Activated CD8-positive, alpha-beta T cell treated with anti-CD3 and anti-CD28 coated beads for 36 hours (primary cell): ENCODE data around the gene CEACAM18. TPM values are rescaled to one million over a fixed set of nuclear protein-coding genes. Genes with fewer than 3 reads are reported as not detected.

Experiments
- ATAC-seq: fragments of 200-7000 bp; cut with Tn5 transposase; one replicate; pipeline ENCODE4 v1.10.0; 2021; ENCODE audit warnings: mild to moderate bottlenecking, moderate library complexity
- CTCF ChIA-PET: fragments of 350-600 bp; sonication (Branson Sonifier 250); formaldehyde crosslinking; loops from one replicate; lab custom pipeline; 2021; ENCODE audit warnings: antibody characterized with exemption; lab: Charles Lee
- POLR2A ChIA-PET: fragments of 350-600 bp; sonication (Branson Sonifier 250); formaldehyde crosslinking; loops from one replicate; lab custom pipeline; 2021; ENCODE audit warnings: antibody characterized with exemption; lab: Charles Lee
- DNase-seq: peaks from one replicate; pipeline ENCODE4 v3.0.0-alpha.2; 2020
- H3K27ac Mint-ChIP-seq: one replicate; pipeline ENCODE4 v1.8.0; 2021; ENCODE audit warnings: mild to moderate bottlenecking, mixed read lengths
- H3K27me3 Mint-ChIP-seq: one replicate; pipeline ENCODE4 v1.8.0; 2021; ENCODE audit warnings: mixed read lengths
- H3K36me3 Mint-ChIP-seq: one replicate; pipeline ENCODE4 v1.8.0; 2021; ENCODE audit warnings: low read depth, mixed read lengths
- H3K4me1 Mint-ChIP-seq: one replicate; pipeline ENCODE4 v1.8.0; 2021; ENCODE audit warnings: low read depth, mixed read lengths
- H3K4me3 Mint-ChIP-seq: one replicate; pipeline ENCODE4 v1.8.0; 2021; ENCODE audit warnings: mild to moderate bottlenecking, moderate library complexity, mixed read lengths
- H3K9me3 Mint-ChIP-seq: one replicate; pipeline ENCODE4 v1.8.0; 2021; ENCODE audit warnings: mixed read lengths
- intact Hi-C: fragments of 100-400 bp; cut with micrococcal nuclease; formaldehyde crosslinking; loops from one replicate; pipeline ENCODE4 v1.10.0; 2022
- total RNA-seq, 2 experiments: library from RNA; stranded (reverse); gene quantifications; one replicate each; pipeline ENCODE4 v1.2.3, GENCODE V29; 2021
- TF ChIP-seq, protein P1 (sequence below): fragments of 200-600 bp; IDR thresholded peaks from one replicate; pipeline ENCODE4 v1.8.0; 2022; ENCODE audit warnings: antibody characterized with exemption, mild to moderate bottlenecking

CEACAM18 gene
- total RNA-seq, 2 experiments from 2014 or later, result not detected

DNA sequence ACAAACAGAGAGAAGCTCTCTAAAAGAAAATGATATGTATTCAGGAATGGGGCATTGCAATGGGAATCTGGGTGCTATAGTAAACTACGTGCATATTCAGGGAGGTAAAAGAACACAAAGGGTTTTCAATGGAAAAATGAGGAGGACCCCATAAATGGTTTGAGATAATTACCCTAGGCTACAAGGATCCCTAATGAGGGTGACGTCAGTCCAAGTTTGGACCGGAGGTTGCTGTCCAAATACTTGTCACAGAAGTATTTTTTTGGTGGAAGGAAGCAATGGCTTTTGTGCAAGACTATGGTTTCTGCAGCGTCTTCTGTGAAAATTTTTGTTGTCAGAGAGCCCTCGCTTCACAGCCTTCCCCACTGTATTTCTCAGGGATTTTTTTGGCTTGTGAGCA is 995 bp upstream of the CEACAM18 start:
- TF ChIP-seq, protein P1, sequence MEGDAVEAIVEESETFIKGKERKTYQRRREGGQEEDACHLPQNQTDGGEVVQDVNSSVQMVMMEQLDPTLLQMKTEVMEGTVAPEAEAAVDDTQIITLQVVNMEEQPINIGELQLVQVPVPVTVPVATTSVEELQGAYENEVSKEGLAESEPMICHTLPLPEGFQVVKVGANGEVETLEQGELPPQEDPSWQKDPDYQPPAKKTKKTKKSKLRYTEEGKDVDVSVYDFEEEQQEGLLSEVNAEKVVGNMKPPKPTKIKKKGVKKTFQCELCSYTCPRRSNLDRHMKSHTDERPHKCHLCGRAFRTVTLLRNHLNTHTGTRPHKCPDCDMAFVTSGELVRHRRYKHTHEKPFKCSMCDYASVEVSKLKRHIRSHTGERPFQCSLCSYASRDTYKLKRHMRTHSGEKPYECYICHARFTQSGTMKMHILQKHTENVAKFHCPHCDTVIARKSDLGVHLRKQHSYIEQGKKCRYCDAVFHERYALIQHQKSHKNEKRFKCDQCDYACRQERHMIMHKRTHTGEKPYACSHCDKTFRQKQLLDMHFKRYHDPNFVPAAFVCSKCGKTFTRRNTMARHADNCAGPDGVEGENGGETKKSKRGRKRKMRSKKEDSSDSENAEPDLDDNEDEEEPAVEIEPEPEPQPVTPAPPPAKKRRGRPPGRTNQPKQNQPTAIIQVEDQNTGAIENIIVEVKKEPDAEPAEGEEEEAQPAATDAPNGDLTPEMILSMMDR, result no peak
- peaks cover 2% of the 10 kb centered on the region for H3K9me3 Mint-ChIP-seq
- peaks cover 9% of the 10 kb centered on the region for H3K27me3 Mint-ChIP-seq
- H3K4me3 Mint-ChIP-seq, result no peak overlapping the region
- H3K36me3 Mint-ChIP-seq, result no peaks in the 10 kb centered on the region
- ATAC-seq (no peak), DNase-seq (no peak)
- ChIA-PET CTCF (interaction anchor here (1.9 to 6.9 kb wide), 2 partner anchors 38 to 56 kb away, joined by 6 to 114 read pairs; no protein-coding TSS in a partner anchor), POLR2A (no interaction called here)
- H3K27ac Mint-ChIP-seq, result no peak overlapping the region
- intact Hi-C loops, result loop anchor here (5.0 kb wide), 1 partner anchor 180 kb away; no protein-coding TSS in a partner anchor
- peaks cover 38% of the 10 kb centered on the region for H3K4me1 Mint-ChIP-seq

DNA sequence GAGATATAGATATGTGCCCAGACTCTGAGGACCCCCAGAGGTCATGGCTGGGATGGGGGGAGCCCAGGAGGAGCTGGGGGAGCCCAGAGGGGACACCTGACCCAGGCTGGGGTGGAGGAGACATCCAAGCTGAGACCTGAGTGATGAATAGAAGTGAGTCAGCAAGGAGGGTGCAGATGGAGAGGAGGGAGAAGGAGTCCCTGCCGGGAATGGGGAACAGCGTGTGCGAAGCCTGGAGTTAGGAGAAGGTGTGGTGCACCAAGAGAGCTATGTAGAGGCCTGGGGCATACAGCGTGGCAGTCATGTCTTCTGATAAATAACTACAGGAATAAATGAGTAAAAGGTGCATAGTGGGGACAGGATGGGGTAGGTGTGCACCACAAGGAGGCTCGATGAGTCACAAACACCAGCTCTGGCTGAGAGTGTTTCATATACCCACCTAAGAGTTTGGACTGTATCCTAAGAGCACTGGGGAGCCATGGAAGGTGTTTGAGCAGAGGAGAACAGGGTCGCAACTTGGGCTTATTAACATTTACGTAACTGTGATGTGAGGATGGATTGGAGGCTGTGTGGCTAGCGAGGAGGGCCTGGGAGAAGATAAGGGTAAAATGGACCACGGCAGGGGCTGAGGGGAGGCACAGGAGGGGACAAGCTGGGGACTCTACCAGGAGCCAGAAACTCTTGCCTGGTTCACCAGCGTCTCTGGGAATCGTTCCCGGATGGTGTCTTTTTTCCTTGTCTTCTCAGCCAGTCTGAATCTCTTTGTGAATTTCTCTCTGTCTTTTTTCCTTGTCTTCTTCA is 1.4 kb downstream of the CEACAM18 start:
- Mint-ChIP-seq H3K9me3 (peaks cover 2% of the 10 kb centered on the region), H3K4me1 (peaks cover 28% of the 10 kb centered on the region), H3K36me3 (no peaks in the 10 kb centered on the region), H3K4me3 (no peak overlapping the region), H3K27ac (peak overlapping the region; percentile 8), H3K27me3 (peaks cover 13% of the 10 kb centered on the region)
- intact Hi-C loops, result loop anchor here (5.0 kb wide), 1 partner anchor 178 kb away; no protein-coding TSS in a partner anchor
- TF ChIP-seq, protein P1, result no peak
- ChIA-PET POLR2A (interaction anchor here (0.8 to 1.5 kb wide), 2 partner anchors 12 to 120 kb away, joined by 3 to 5 read pairs; no protein-coding TSS in a partner anchor), CTCF (interaction anchor here (0.8 to 1.8 kb wide), 7 partner anchors 27 to 197 kb away, joined by 3 to 6 read pairs (median 4); no protein-coding TSS in a partner anchor)
- ATAC-seq (peak; percentile 96), DNase-seq (peak; percentile 77)

DNA sequence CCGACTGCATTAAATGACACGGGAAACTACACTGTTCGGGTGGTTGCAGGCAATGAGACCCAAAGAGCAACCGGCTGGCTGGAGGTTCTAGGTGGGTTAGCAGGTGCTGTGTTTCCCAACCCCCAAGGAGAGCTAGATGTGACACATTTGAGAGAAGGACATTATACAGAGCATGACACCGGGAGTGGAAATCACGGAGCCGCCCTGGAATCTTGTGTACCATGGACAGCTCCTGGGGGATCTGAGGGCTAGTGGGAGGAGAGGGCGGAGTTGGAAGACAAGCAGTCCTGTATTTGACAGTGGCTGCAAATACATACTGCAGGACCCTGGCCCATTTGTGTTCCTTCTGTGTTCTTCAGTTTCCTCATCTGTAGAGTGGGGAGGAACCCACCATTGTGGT is 2.3 kb downstream of the CEACAM18 start:
- H3K4me1 Mint-ChIP-seq, result peaks cover 27% of the 10 kb centered on the region
- H3K27ac Mint-ChIP-seq, result no peak overlapping the region
- intact Hi-C loops, result no loop called here
- H3K27me3 Mint-ChIP-seq, result peaks cover 16% of the 10 kb centered on the region
- no peak for ATAC-seq
- CTCF ChIA-PET, result interaction anchor here (1.0 to 2.7 kb wide), 4 partner anchors 7 to 179 kb away, joined by 4 to 18 read pairs (median 5); no protein-coding TSS in a partner anchor
- DNase-seq, result peak; percentile 23
- no peaks in the 10 kb centered on the region for H3K36me3 Mint-ChIP-seq
- H3K9me3 Mint-ChIP-seq, result peaks cover 2% of the 10 kb centered on the region
- POLR2A ChIA-PET, result no interaction called here
- H3K4me3 Mint-ChIP-seq, result no peak overlapping the region
- TF ChIP-seq, protein P1, result no peak

DNA sequence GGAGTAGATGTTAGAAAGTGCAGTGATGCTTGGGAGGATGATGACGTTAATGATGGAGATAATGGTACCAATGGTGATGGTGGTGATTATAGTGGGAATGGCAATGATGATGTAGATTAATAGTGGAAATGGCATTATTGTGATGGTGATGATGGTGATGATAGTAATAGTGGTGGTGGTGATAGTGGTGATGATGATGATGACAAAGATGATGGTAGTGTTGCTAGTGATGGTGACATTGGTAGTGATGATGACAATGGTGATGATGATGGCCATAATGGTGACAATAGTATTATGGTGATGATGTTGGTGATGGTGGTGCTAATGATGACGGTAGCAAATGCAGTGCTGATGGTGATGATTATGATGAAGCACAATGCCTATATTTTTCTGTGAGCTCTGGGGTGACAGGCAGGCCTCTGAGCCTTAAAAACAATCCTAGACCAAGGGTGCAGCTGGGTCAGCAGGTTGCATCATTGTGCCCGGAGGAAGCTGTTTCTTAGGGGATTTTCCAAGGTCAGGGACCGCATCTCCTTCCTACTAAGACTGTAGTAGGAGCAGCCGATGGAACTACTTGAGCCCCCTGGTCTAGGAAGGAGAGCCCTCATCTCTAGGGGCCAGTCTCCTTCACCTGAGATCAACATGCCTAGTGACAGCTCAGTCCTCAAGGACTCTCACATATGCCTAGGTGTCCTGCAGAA is 7.8 kb downstream of the CEACAM18 start:
- ChIA-PET POLR2A (interaction anchor here (1.0 kb wide), 1 partner anchor 12 kb away, joined by 3 read pairs; no protein-coding TSS in a partner anchor), CTCF (interaction anchor here (4.0 kb wide), 1 partner anchor 12 kb away, joined by 29 read pairs; no protein-coding TSS in a partner anchor)
- H3K36me3 Mint-ChIP-seq, result no peaks in the 10 kb centered on the region
- peaks cover 2% of the 10 kb centered on the region for H3K9me3 Mint-ChIP-seq
- peaks cover 17% of the 10 kb centered on the region for H3K27me3 Mint-ChIP-seq
- no peak for DNase-seq
- H3K4me1 Mint-ChIP-seq, result peaks cover 17% of the 10 kb centered on the region
- no peak overlapping the region for H3K27ac Mint-ChIP-seq
- TF ChIP-seq, protein P1, result no peak
- H3K4me3 Mint-ChIP-seq, result no peak overlapping the region
- intact Hi-C loops, result no loop called here
- ATAC-seq, result no peak
